Middle frontal gyrus (tissue), 1 donor: ENCODE measurements around the gene CARMIL3.

Experiments used
- DNase-seq: peaks from one replicate; pipeline ENCODE4 v3.0.0-alpha.2; 2015; ENCODE audit warnings: low spot score; ENCODE audit errors: extremely low spot score

CARMIL3 gene

DNA sequence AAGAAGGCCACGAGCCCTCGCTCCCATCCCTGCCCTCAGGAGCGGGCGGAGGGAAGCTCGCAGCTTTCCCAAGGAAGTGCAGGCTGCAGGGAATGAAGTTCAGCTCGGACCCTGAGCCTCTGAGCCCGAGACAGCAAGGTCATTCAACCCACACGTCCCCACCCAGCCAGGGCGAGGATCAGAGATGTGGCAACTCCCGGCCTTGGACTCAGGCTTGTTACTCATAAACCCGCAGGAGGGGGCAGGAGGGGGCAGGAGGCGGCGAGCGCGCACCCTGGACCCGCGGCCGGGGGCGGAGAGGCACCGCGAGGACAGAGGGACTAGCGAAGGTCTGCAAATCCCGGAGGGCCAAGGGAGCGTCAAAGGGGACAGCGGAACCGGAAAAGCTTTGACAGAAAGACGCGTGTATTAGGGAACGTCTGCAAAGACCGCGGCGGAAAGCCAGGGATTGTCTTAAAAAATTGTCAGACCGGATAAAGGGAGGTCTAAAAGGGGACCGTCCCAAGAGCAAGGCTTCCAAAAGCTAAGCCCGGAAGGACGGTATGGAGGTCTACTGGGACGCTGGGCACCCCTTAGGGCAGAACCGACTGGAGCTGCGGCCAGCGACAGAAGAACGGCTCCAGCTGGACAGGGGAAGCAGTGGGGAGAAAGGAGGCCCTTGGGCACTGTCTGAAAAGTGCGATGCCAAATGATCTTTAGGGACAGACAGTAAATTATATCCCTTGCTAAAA, 62.2 kb downstream of the CARMIL3 start:
- peak; percentile 57 for DNase-seq

DNA sequence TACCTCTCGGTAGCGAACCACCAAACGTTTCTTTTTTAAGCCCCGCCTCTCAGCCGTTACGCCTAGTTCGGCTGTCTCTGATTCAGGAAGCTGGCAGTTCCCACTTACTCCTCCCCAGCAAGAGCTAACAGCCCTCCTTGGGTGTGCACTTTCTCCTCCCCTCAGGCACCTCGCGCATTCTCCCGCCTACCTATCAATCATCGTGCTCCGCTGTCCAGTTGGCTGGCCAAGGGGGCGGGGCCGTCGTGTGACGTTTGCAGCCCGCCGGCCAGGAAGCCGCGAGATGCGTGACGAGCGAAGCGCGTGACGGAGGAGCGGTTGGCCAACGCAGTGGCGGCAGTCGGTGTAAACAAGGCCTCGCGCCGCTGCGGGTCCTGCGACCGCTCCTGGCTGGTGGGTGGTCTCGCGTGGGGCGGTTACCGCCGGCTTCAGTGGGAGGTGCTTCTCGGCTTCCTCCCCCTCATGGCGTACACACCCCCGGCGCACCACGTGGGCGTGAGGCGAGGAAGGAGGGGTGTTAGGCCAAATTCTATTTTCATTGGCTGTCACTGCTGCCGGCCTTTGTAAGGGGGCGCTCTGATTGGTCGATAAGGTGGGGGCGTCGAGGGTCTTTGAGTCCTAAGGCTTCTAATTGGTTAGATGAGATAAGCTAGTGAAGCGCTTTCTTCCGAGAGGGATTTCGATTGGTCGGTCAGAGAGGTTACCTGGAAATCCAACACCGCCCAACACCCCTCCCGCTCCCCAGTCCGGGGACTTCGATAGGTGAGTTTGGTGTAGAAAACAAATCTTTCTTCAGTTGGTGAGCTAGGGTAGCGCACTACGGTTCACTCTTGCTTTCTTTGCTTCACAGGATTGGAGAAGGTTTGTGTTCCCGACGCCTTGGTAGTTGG, 63.0 kb downstream of the CARMIL3 start, which contains the start of the genes DCAF11 and NRL:
DCAF11 (plus strand) TSS at position 246 of the 890 bp plus-strand sequence. CDS start 818 bp downstream, outside the sequence.
NRL (minus strand) TSS at position 418 of the 890 bp plus-strand sequence. CDS start 32,101 bp downstream, outside the sequence.
- peak; percentile 99 for DNase-seq

DNA sequence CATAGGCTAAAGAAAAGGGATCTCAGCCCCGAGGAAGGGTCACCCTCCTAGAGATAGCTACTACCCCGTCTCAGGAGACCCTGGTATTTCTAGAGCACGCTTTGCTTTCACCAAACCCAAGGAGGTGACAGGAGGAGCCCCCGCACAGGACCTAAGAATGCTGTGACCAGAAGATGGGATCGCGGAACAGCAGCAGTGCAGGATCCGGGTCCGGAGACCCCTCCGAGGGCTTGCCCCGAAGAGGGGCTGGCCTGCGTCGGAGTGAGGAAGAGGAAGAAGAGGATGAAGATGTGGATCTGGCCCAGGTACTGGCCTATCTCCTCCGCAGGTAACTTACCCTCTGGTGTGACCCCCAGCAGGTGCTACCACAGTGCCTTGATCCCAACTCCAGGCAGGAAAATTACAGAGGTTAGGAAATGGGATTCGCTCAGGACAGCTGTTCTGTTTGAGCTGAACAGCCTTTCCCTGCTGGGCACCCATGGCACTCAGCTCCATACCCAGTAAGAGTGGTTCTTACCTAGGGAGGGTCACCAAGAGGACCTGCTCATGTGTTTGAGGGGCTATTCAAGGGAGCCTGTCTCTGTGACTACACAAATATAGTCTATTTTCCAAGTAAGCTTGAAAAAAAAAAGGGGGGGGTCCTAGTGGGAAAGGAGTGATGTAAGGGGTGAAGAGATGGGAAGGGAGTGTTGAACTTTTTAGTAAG, 63.8 kb downstream of the CARMIL3 start:
- no peak for DNase-seq

DNA sequence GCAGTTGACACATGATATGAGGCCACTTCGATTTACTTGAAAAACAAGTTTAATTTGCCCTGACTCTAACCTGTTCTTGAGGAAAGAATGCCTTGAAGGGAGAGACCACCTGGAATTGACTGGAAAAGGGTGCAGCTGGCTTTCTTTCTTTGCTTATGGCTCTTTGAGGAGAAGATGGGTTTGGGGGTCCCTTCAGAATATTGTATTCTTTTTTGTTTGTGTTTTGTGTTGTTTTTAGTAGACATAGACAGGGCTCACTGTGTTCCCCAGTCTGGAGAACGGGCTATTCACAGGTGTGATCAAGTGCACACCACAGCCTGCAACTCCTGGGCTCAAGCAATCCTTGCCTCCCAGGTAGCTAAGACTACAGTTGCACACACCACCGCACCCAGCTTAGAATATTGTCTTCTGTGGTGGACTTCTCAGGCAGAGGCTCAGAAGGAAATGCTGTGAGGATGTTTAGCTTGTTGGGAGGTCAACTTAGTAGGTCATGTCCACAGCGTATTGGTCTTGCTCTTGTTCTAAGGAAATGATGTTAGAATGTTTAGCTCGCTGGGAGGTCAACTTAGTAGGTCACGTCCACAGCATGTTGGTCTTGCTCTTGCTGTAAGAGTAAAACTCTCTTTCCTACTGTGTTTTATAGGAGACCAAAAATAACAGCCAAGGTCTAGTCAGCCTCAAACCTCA, 64.5 kb downstream of the CARMIL3 start:
- DNase-seq = no peak

DNA sequence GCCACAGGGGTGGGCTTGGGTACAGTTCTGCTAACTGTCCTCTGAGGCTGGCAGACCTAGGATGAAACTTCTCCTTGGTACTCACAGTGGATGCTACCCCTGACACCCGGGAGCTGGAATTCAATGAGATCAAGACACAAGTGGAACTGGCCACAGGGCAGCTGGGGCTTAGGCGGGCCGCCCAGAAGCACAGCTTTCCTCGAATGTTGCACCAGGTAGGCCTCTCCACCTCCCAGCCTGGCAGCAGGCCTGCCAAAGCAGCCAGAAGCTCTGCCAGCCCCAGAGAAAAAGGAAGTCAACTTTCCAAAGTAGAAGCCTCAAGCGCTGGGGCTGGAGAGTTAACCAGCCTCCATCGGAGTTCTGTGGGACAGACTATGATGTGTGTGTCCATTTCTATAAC, 65.4 kb downstream of the CARMIL3 start:
- DNase-seq = no peak
